GM12875 (cell line): ENCODE data around the gene CCDC43.
A peak's percentile ranks its signal among the peaks of the same experiment; 100 is the strongest.
"Not testable (repeated sequence)": the region's sequence is repeated elsewhere in the genome, so short reads cannot be mapped to it uniquely, and the experiment has no call there.

Source experiments
- H3K4me3 ChIP-seq: one replicate; pipeline ENCODE4 v1.5.1; 2011; ENCODE audit warnings: low read depth, low read length, control low read depth
- CTCF ChIP-seq: IDR thresholded peaks from 2 replicates; pipeline ENCODE4 v1.5.1; 2011; ENCODE audit warnings: low read depth, mild to moderate bottlenecking, control low read depth, inconsistent platforms, low read length, moderate library complexity, borderline replicate concordance; ENCODE audit not compliant: insufficient read depth

CCDC43 gene

DNA sequence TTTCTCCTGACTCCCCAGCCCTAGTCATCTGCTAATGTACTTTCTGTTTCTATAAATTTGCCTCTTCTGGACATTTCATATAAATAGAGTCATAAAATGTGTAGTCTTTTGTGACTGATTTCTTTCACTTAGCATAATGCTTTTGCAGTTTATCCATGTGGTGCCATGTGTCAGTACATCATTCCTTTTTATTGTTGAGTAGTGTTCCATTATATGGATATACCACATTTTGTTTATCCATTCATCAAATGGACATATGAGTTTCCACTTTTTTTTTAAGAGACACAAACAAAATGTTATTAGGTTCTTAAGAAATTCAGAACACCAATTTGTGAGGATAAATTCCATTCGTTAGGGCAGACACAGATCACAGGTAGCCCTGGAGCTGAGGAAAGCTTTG is 29.9 kb upstream of the CCDC43 start:
- no peak overlapping the region for H3K4me3 ChIP-seq
- TF ChIP-seq CTCF = no peak

GRCh38 chr17:44708401-44709263 is 19.1 kb upstream of the CCDC43 start, which contains the start of gene DBF4B:
DBF4B (plus strand) TSS chr17:44708665; CDS start chr17:44708821, 156 bp downstream.
- H3K4me3 ChIP-seq = peak within 1 kb of the TSS; percentile 74
- no peak for TF ChIP-seq CTCF

DNA sequence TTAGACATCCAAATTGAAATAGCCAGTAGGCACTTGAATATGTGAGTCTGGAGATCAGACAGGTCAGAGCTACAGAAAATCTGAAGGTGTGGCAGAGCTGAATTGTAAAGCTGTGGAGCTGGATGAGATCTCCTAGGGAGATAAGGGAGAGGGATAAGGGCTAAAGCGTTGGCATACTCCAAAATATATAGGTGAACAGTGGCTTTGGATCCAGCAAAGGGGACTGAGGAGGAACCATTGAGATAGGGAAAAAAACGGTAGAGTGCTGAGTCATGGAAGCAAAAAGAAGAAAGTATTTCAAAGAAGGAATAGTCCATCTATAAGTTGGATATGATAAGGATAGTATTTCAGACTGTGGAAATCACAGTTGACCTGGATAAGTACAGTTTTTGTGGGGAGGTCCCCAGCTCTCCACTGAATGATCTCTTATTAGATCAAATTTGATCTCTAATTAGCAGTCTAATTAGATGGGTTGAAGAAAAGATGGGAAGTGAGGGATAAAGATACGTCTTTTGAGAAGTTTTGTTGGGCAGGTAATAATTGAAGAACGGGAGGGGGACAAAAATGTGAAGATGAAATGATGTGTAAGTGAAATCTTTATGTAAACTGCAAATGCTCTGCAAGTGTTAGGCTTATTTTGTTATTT is 18.3 kb upstream of the CCDC43 start:
- no peak overlapping the region for H3K4me3 ChIP-seq
- no peak for TF ChIP-seq CTCF

- H3K4me3 ChIP-seq = not testable (repeated sequence)
Measured at GRCh38 chr17:44700288-44700687, 10.7 kb upstream of the CCDC43 start.

DNA sequence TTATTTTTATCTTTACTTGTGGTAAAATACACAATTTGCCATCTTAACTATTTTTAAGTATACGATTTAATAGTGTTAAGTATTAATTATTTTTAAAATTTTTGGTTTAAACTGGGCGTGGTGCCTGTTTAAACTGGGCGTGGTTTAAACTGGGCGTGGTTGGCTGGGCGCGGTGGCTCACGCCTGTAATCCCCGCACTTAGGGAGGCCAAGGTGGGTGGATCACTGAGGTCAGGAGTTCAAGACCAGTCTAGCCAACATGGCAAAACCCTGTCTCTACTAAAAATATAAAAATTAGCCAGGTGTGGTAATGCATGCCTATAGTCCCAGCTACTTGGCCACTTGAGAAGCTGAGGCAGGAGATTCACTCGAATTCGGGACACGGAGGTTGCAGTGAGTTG is 4.0 kb upstream of the CCDC43 start:
- TF ChIP-seq CTCF = no peak
- H3K4me3 ChIP-seq = no peak overlapping the region

GRCh38 chr17:44690746-44691306 is 1.2 kb upstream of the CCDC43 start:
- not testable (repeated sequence) for H3K4me3 ChIP-seq
- peak; percentile 21; the same call in 1 of the 2 replicates for TF ChIP-seq CTCF

DNA sequence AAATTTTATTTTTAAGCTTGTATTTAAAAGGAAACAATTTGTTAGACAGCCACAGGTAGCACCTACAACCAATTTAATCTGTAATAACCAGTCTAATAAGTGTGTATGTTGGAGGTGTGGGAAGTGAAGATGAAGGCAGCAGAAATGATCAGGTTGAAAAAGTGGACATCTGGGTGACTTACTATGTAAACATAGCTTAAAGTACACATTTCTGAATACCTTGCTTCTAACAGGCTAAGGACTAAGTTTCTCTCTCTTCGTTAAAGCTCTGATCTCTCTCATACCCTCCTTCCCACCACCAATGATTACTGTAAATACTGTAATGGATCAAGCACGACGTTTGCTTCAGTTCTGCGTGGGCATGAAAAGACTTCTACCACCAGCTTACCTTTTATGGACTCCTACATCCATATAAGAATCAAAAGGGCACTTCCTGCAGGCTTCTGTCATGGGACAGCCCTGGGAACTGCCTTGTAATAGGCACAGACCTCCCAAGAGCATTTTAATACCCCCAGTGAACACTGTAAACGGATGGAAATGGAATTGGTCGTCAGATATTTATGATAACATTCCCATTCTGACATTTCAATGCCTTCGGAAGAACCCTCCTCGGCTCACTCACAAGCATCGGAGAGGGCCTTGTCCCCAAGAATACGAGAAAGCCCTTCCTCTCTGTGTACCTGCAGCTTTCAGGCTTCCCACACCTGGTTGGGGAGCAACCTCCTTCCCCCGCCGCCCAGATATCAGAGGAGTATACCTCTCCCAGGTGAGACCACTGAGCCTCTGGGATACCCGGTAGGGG is 700 bp downstream of the CCDC43 start:
- no peak for TF ChIP-seq CTCF
- H3K4me3 ChIP-seq = peak overlapping the region; percentile 73
